Measurements from ENCODE around the gene ANKRD49.

Gene ANKRD49

GRCh38 chr11:94545264-94546161 is 51.7 kb downstream of the ANKRD49 start:
- no peak for DNase-seq

- no peak for DNase-seq
Measured at GRCh38 chr11:94546162-94546470, 52.3 kb downstream of the ANKRD49 start.

- no peak for DNase-seq
Measured at GRCh38 chr11:94546886-94547285, 53.1 kb downstream of the ANKRD49 start.

- DNase-seq: no peak
Measured at GRCh38 chr11:94549146-94549545, 55.4 kb downstream of the ANKRD49 start.

All from kidney glomerular epithelial cell (primary cell).